Subcutaneous adipose tissue (tissue), 4 donors: Measurements from ENCODE around the gene GMDS. TPM values are rescaled to one million over a fixed set of nuclear protein-coding genes. Genes with fewer than 3 reads are reported as not detected.

Experiments
- CTCF ChIP-seq: fragments of 450-650 bp; IDR thresholded peaks from one replicate; pipeline ENCODE4 v1.5.1; 2016; ENCODE audit warnings: low read depth, mild to moderate bottlenecking, control low read depth, antibody characterized with exemption, moderate library complexity
- total RNA-seq, 4 donors: library from RNA; depleted of rRNA; stranded (reverse); fragments of >200 nt; gene quantifications; one replicate each; pipeline ENCODE4 v1.1.0, GENCODE V29; 2016

The GMDS gene
- total RNA-seq, 4 donors from 2014 or later, result 10.1 to 17.3 (median 13.9) TPM

GRCh38 chr6:1608222-1609040, 637.0 kb downstream of the GMDS start:
- no peak for TF ChIP-seq CTCF

- no peak for TF ChIP-seq CTCF
Measured at GRCh38 chr6:1607516-1608221, 637.7 kb downstream of the GMDS start.

- TF ChIP-seq CTCF, result no peak
Measured at GRCh38 chr6:1606780-1607515, 638.5 kb downstream of the GMDS start.

- TF ChIP-seq CTCF, result no peak
Measured at GRCh38 chr6:1605893-1606779, 639.3 kb downstream of the GMDS start.

GRCh38 chr6:1605004-1605892, 640.2 kb downstream of the GMDS start:
- TF ChIP-seq CTCF, result no peak
